ENCODE results near the gene PPOX. TPM values are rescaled to one million over a fixed set of nuclear protein-coding genes. Genes with fewer than 3 reads are reported as not detected.

Gene PPOX
- total RNA-seq: 10 to 100 TPM; 11.4 to 14.7 TPM

DNA sequence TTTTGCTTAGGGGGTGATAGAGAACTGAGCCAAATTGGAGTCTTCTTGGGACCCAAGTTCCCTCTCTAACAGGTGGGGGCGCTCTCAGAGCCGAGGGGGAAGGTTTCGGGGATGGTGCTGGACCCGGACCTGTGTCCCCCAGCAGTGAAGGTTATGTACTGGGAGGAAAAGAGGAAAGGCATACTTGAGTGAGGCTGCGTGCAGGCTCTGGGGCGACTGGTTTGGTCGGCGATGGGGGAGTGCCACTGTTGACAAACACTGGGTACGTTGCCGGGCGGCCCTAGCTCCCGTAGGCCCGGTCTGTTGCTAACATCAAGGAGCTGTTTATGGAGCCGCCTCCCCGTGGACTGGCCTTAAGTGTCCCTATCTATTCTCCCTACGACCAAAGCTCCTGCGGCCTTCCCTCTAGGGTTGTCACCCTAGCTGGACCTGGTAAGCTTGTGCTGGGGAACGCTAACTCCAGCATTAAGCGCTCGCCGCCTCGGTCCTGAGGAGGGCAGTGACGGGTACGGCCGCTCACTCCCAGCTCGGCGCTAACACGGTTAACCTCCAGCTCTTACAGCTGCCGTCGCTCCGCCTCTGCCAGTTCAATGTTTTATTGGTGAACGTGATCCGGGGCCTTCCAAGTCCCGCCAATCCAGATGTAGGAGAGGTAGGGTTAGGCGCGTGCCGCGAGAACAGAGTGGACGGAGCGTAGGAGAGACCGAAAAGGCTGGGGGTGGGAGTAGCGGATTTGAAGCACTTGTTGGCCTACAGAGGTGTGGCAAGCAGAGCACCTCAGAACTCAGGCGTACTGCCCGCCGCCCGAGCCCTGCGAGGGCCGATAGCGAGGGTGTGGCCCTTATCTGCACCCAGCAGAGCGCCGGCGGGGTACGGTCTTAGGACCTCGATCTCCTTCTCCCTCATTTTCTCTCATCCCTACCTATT lies at the start of gene PPOX:
TSS of gene PPOX (plus strand) at position 685 of the 927 bp plus-strand sequence. CDS start 422 bp downstream, outside the sequence.

DNA sequence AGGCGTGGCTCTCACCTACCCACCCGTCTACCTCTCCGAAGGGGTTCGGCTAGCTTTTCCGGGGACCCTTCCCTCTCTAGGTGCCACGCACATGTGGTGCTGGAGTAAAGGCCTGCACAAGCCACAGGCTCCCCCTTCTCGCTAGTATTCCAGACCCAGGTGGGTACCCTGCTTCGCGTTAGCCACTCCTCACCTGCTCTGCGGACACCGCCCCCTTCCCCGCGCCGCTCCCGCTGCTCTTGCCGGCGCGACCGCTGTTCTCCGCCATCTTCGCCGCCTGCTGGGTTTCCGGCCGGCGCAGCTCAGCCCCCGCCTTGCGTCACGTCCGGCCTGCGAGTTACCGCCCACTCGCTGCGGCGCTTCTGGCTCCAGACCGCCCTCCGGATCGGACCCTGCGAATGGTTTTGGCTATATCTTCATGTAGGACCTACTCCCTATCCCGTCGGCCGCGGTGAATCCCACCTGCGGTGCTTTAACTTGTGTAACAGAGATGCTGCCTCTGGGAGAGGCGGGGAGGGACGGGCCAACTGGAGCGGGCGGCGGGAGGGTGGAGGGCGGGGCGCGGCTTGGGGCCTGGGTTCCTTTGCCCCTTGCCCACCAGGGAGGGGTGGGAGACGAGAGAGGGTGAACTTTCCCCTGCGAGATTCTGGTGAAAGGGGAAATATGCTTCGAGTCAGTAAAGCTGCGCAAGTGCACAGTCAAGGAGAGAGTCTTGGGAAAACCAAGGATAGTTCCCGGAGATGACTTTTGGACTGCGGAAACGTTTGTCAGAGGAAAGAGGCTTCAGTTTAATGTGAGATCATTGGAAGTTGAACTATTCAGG lies 48.3 kb upstream of the PPOX start, which contains the start of the genes NIT1 and PFDN2:
TSS of gene NIT1 (plus strand) at position 347 of the 823 bp plus-strand sequence. CDS start at position 419, 72 bp downstream.
TSS of gene PFDN2 (minus strand) at position 279 of the 823 bp plus-strand sequence. CDS start at position 268, 11 bp downstream.

DNA sequence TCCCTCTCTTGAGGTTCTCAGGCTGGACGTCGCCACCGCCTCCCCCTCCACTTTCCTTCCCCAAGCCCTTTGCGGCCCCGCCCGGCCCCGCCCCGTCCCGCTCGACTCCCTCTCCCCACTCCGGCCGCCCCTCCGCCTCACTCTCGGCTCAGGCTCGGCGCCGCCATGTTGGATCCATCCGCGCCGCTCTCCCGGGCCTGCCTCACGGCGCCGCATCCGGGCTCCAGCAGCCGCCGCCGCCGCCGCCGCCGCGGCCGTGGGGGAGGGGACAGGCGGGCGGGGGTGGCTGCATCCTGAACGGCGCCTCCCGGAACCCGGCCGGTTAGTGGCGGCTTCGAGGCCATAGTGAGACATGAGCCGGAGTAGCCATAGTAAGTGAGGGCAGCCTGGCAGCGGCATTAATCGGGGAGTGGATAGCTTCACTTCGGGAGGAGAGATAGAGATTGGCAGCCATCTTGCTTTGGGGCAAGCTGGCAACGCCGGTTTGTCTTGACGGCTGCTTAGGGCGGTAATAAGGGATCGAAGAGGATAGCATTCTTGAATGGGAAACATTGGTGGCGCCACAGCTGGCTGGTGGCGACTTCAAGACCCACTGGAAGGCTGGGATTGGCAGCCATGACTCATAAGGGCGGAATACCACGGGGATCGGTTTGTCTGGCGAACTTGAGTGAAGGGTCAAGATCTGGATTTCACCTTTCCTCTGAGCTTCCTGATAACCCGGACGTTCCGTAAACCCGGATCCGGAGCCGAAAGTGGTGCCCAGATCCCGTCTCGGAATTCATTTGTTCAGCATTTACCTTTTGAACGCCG lies 33.6 kb upstream of the PPOX start, which contains the start of gene DEDD:
TSS of gene DEDD (minus strand) at position 258 of the 810 bp plus-strand sequence. CDS start 8,205 bp downstream, outside the sequence.

DNA sequence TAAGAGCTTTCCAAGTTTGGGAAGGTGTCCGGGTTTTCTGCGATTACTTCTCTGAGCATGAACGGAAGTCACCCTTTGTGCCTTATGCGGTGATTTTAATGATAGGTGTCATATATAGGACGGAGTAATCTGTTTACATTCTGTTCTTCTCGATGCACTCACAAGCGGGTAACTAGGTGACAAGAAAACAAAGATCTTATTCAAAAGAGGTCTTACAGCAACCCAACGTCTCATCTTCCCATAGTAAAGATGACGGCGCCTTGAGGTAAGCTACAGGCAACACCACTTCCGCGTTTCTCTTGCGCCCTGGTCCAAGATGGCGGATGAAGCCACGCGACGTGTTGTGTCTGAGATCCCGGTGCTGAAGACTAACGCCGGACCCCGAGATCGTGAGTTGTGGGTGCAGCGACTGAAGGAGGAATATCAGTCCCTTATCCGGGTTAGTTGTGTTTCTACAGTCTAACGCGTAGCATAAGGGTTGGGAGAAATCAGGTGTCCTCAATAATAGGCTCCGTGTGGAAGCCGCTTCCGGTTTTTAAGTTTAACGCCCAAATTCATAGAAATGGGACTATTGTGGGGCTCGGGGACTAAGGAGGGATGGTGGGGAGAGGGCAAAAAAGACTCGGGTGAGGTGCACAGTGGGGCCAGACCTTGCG lies 12.4 kb upstream of the PPOX start, which contains the start of gene UFC1:
TSS of gene UFC1 (plus strand) at position 297 of the 656 bp plus-strand sequence. CDS start at position 317, 20 bp downstream.

DNA sequence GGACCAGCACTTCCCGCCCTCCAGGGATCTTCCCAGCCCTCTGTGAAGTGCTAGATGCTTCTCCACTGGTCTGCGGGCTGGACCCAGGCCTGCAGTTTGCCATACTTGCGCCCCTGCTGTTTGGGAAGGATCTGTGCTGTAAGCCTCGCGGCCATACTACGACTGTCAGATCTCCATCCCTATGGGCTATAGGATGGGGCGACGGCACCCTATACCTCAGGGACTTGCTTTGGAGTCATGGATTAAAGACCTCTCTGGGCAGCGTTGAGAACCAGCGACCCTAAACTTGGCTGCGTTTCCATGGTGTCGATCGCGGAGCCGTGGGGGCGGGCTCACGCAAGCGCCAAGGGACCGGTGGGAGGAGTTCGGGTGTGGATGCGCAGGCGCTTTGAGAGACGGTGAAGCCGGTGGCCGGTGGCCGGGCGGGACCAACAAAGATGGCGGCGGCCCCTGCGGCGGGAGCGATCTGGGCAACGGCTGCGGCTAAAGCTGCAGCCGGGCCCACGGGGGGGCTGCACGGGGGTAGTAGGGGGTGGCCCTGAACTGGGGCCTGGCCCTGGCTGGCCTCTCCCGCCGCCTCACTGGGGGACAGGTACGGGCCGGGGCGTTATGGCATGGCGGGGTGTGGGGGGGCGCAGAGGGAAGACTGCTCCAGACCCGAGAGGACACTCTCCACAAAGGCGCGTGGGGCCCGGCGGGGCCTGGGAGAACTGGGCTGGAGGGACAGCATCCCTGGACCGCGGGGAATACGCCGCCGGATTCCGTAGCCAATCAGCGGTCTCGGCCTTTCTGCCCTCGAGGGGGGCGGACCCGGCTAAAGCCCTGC lies 6.9 kb upstream of the PPOX start, which contains the start of gene USP21:
TSS of gene USP21 (plus strand) at position 414 of the 826 bp plus-strand sequence. CDS start 1,141 bp downstream, outside the sequence.

DNA sequence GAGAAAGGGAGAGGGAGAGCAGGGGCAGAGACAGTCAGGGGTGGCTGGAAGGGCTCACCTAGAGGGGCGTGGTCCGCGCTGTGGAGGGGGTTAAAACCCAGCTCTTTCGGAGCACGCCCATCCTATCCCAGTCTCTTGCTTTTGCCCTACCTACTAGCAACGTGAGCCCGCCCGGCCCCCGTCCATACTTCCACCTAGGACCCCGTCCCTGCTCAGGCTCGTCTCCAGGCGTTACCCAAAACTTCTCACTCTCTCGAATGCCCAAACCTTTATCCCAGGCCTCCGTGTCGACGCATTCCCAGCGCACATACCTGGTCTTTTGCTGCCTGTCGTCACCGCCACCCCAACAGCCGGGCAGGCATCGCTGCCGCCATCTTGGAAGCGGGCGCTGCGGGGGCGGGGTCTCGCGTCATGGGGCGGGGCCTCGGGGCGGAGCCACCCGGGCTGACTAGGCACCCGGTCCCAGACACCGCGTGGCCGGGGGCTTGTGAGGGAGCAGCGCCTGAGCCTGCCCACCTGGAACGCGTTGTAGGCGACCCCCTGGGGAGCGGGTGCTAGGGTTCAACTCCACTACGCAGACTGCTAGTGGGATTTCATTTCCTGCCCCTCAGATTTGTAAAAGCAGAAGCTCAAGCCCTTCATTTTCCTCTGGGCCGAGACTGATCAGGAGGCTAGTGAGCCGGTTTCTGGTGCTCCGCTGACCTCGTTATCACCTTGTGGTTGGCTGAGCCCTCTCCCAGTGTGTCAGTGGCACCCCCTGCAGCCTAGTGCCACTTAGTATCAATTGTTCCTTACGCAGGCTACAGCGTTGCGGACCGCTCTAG lies 11.1 kb downstream of the PPOX start, which contains the start of gene B4GALT3:
TSS of gene B4GALT3 (minus strand) at position 396 of the 824 bp plus-strand sequence. CDS start 1,447 bp downstream, outside the sequence.

DNA sequence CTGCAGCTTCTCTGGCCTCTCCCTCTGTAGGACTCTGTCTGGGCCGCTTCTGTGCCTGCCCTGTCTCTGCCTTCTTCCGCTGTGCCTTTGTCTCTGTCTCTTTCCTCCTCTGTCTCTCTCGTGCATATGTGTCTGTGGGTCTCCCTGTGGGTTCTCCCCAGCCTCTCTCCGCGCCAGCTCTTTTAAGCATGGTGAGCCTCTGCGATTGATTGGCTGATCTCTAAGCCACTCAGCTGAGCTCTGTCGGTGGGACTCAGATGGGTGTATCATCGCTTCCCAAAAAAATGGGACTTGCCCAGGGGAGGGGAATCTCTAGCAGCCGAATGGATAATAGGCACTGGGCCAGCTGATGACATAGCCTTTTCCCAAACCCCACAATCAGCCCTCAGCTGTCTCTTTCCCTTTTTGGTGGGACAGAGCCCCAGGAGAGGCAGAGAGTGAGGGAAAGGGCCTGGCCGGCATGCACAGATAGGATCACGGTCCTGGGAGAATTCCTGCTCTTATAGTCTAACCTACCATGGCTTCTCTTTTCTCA lies 32.7 kb downstream of the PPOX start, which contains the start of gene ADAMTS4:
TSS of gene ADAMTS4 (minus strand) at position 158 of the 535 bp plus-strand sequence. CDS start 427 bp downstream, outside the sequence.

DNA sequence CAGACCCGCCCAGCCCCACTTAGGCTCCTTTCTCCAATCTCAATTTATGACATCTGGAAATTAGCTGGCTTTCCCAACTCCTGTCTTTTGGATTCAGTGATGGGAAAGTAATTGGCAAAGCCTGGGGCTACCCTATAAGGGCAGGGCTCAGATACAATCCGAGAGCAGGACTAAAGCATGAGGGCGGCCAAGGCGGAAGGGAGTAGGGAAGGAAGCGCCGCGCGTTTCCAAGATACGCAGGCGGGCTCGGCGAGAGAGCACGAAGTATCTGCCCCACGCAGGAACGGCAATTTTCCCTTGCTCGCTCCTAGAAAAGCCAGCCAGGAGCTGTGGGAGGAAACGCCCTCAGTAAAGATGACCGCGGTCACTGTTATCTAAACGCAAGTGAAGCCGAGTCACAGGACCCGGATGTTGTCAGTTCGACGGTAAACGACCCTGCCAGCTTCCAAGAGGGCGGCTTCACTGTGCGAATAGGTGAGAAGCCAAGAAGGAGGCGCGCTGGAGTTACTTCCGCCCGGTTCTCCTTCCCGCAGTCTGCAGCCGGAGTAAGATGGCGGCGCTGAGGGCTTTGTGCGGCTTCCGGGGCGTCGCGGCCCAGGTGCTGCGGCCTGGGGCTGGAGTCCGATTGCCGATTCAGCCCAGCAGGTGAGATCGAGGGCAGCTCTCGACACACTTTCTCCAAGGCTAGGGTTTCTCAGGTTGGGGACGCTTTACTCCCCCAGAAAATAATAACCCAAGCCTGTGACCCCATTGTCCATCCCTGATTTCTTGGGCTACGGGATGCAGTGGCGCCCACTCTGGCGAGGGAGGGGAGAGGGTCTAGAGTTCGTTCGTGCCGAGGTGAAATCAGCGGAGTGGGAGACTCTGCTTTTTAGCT lies 35.8 kb downstream of the PPOX start, which contains the start of gene NDUFS2:
TSS of gene NDUFS2 (plus strand) at position 532 of the 877 bp plus-strand sequence. CDS start at position 551, 19 bp downstream.

DNA sequence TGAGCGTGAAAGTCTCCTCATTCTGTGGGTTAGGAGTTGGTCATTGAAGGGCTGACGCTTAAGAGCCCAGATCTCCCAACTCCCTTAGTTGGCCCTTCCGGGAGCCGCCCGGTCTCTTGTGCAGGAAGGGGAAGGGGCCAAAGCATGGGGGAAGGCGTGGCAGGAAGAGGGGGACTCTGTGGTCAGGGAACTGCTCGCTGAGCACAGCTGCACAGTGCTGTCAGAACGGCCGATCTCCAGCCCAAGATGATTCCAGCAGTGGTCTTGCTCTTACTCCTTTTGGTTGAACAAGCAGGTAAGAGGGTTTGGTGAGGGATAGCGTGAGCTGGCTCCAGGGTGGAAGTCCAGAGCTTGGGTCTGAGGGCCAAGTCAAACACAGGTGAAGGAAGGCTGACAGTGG lies 48.9 kb downstream of the PPOX start, which contains the start of gene FCER1G:
TSS of gene FCER1G (plus strand) at position 220 of the 400 bp plus-strand sequence. CDS start at position 247, 27 bp downstream.

Small RNAs within 50 kb of the gene (small RNA-seq; reads per million reads assigned to genes)
- gene RF01225: 0 reads per million in 2 donors

Other genes with a start within 250 kb of the PPOX start
- not detected for gene ITLN2, start 211.6 kb upstream of the PPOX start, total RNA-seq
- gene F11R, start 145.3 kb upstream of the PPOX start, total RNA-seq: 10 to 100 TPM; 13.4 to 47.0 TPM
- 1 to 10 TPM; 2.7 to 6.9 TPM for gene TSTD1, start 127.5 kb upstream of the PPOX start, total RNA-seq
- gene USF1, start 120.4 kb upstream of the PPOX start, total RNA-seq: 10 to 100 TPM; 75.0 to 92.9 TPM
- under 1 TPM in 1 of 2 donors, not detected in 1; under 0.01 TPM for gene ARHGAP30, start 96.5 kb upstream of the PPOX start, total RNA-seq
- under 1 TPM in 1 of 2 donors, not detected in 1; 0.69 TPM for gene NECTIN4, start 76.9 kb upstream of the PPOX start, total RNA-seq
- 1 to 10 TPM in 1 of 2 donors, under 1 TPM in 1; under 0.01 to 1.7 TPM for gene KLHDC9, start 68.1 kb upstream of the PPOX start, total RNA-seq
- gene PFDN2, start 48.4 kb upstream of the PPOX start, total RNA-seq: 10 to 100 TPM; 24.4 to 38.0 TPM
- 10 to 100 TPM; 29.9 to 30.3 TPM for gene NIT1, start 48.3 kb upstream of the PPOX start, total RNA-seq
- 10 to 100 TPM; 28.6 to 40.0 TPM for gene DEDD, start 33.8 kb upstream of the PPOX start, total RNA-seq
- 10 to 100 TPM; 59.2 to 63.9 TPM for gene UFC1, start 12.4 kb upstream of the PPOX start, total RNA-seq
- 10 to 100 TPM in 1 of 2 donors, 1 to 10 TPM in 1; 9.0 to 12.0 TPM for gene USP21, start 6.9 kb upstream of the PPOX start, total RNA-seq
- 10 to 100 TPM; 27.3 to 29.9 TPM for gene B4GALT3, start 11.1 kb downstream of the PPOX start, total RNA-seq
- gene ADAMTS4, start 32.6 kb downstream of the PPOX start, total RNA-seq: 10 to 100 TPM in 1 of 2 donors, 1 to 10 TPM in 1; 4.0 to 18.6 TPM
- 100 to 1,000 TPM; 137 to 170 TPM for gene NDUFS2, start 35.9 kb downstream of the PPOX start, total RNA-seq
- gene FCER1G, start 48.9 kb downstream of the PPOX start, total RNA-seq: under 1 TPM; 0.34 to 0.67 TPM
- not detected for gene APOA2, start 57.2 kb downstream of the PPOX start, total RNA-seq
- 10 to 100 TPM; 17.9 to 20.0 TPM for gene TOMM40L, start 59.6 kb downstream of the PPOX start, total RNA-seq
- not detected for gene NR1I3, start 71.8 kb downstream of the PPOX start, total RNA-seq
- under 1 TPM; under 0.01 TPM for gene PCP4L1, start 92.3 kb downstream of the PPOX start, total RNA-seq
- under 1 TPM; under 0.01 to 0.33 TPM for gene MPZ, start 143.5 kb downstream of the PPOX start, total RNA-seq
- gene SDHC, start 148.0 kb downstream of the PPOX start, total RNA-seq: 10 to 100 TPM; 23.6 to 29.3 TPM
- not detected for gene CFAP126, start 201.4 kb downstream of the PPOX start, total RNA-seq

All from melanocyte of skin (primary cell).